Erythroblast (primary cell): ENCODE measurements around the gene MRPL57.

Source experiments
- GATA1 ChIP-seq: IDR thresholded peaks from 2 replicates; pipeline ENCODE4 v1.6.1; 2011; ENCODE audit warnings: low read depth, mild to moderate bottlenecking, control low read depth, low read length, moderate library complexity
- POLR2A ChIP-seq: IDR thresholded peaks from 2 replicates; pipeline ENCODE4 v1.6.1; 2011; ENCODE audit warnings: mild to moderate bottlenecking, low read length

GRCh38 chr13:21133077-21133476, 43.4 kb upstream of the MRPL57 start:
- TF ChIP-seq POLR2A (no peak), GATA1 (no peak)
